Activated CD4-positive, alpha-beta T cell treated with anti-CD3 and anti-CD28 coated beads for 1 hour (primary cell): ENCODE results near the gene OR1F1.
A peak's percentile ranks its signal among the peaks of the same experiment; 100 is the strongest.
"Not testable (repeated sequence)": the region's sequence is repeated elsewhere in the genome, so short reads cannot be mapped to it uniquely, and the experiment has no call there.

ENCODE experiments used
- DNase-seq: peaks from one replicate; pipeline ENCODE4 v3.0.0-alpha.2; 2020

The OR1F1 gene

GRCh38 chr16:3187798-3188674 is at the start of gene OR1F1:
Gene OR1F1, plus strand, starts transcription at chr16:3188204.
- DNase-seq = no peak

GRCh38 chr16:3138342-3138741 is 49.7 kb upstream of the OR1F1 start:
- DNase-seq = no peak

- no peak for DNase-seq
These were observed 49.1 kb upstream of the OR1F1 start for GRCh38 chr16:3138823-3139426.

GRCh38 chr16:3139561-3139960 is 48.4 kb upstream of the OR1F1 start:
- DNase-seq = not testable (repeated sequence)

GRCh38 chr16:3140603-3141427 is 47.2 kb upstream of the OR1F1 start:
- no peak for DNase-seq

- no peak for DNase-seq
These were observed 46.2 kb upstream of the OR1F1 start for GRCh38 chr16:3141781-3142311.

GRCh38 chr16:3142327-3142726 is 45.7 kb upstream of the OR1F1 start:
- DNase-seq = no peak

GRCh38 chr16:3142770-3143169 is 45.2 kb upstream of the OR1F1 start:
- DNase-seq = no peak

- no peak for DNase-seq
These were observed 44.8 kb upstream of the OR1F1 start for GRCh38 chr16:3143189-3143588.

GRCh38 chr16:3143598-3144320 is 44.2 kb upstream of the OR1F1 start:
- DNase-seq = no peak

GRCh38 chr16:3144321-3144983 is 43.6 kb upstream of the OR1F1 start:
- DNase-seq = no peak

- DNase-seq = no peak
These were observed 42.9 kb upstream of the OR1F1 start for GRCh38 chr16:3145151-3145550.

GRCh38 chr16:3145660-3146059 is 42.3 kb upstream of the OR1F1 start:
- DNase-seq = no peak

- DNase-seq = no peak
These were observed 40.8 kb upstream of the OR1F1 start for GRCh38 chr16:3147046-3147756.

GRCh38 chr16:3147757-3148104 is 40.3 kb upstream of the OR1F1 start:
- DNase-seq = no peak

- DNase-seq = no peak
These were observed 39.5 kb upstream of the OR1F1 start for GRCh38 chr16:3148256-3149192.

GRCh38 chr16:3149193-3149530 is 38.8 kb upstream of the OR1F1 start:
- DNase-seq = no peak

- no peak for DNase-seq
These were observed 38.2 kb upstream of the OR1F1 start for GRCh38 chr16:3149630-3150345.

GRCh38 chr16:3150346-3151218 is 37.4 kb upstream of the OR1F1 start:
- peak; percentile 99 for DNase-seq
